Liver (tissue), 9 donors: ENCODE results near the gene ALDH7A1. TPM values are rescaled to one million over a fixed set of nuclear protein-coding genes. Genes with fewer than 3 reads are reported as not detected.

Experiments used
- DNase-seq: peaks from one replicate; pipeline ENCODE4 v3.0.0-alpha.2; 2017; ENCODE audit warnings: low spot score
- H3K27ac ChIP-seq, 2 donors: one replicate each; pipeline ENCODE4 v1.7.0; 2013; ENCODE audit warnings: inconsistent platforms in 2 of 2, low read length in 2 of 2, control low read depth in 1 of 2, low read depth in 1 of 2, mild to moderate bottlenecking in 1 of 2
- H3K27me3 ChIP-seq, 4 donors: one replicate each; pipeline versions ENCODE4 v1.6.1 to v1.7.0; 2013; ENCODE audit warnings: low read length in 3 of 4, inconsistent platforms in 1 of 4, mild to moderate bottlenecking in 1 of 4, moderate library complexity in 1 of 4; ENCODE audit not compliant: control insufficient read depth in 4 of 4, insufficient read depth in 4 of 4
- H3K36me3 ChIP-seq, 4 donors: one replicate each; pipeline versions ENCODE4 v1.6.1 to v1.7.0; 2013; ENCODE audit warnings: low read length in 3 of 4, mild to moderate bottlenecking in 3 of 4, low read depth in 1 of 4, moderate library complexity in 1 of 4; ENCODE audit not compliant: control insufficient read depth in 4 of 4, insufficient read depth in 3 of 4
- H3K4me1 ChIP-seq, 4 donors: one replicate each; pipeline versions ENCODE4 v1.6.1 to v1.7.0; 2013; ENCODE audit warnings: low read length in 3 of 4, mild to moderate bottlenecking in 3 of 4, moderate library complexity in 1 of 4; ENCODE audit not compliant: control insufficient read depth in 4 of 4, insufficient read depth in 4 of 4
- H3K4me3 ChIP-seq, 3 donors: one replicate each; pipeline versions ENCODE4 v1.6.1 to v1.7.0; 2013; ENCODE audit warnings: low read length in 3 of 3, control low read depth in 1 of 3, low read depth in 1 of 3, mild to moderate bottlenecking in 1 of 3
- H3K9ac ChIP-seq, 2 donors: one replicate each; pipeline ENCODE4 v1.7.0; 2013; ENCODE audit warnings: low read length in 2 of 2, mild to moderate bottlenecking in 2 of 2, moderate library complexity in 2 of 2, control low read depth in 1 of 2, low read depth in 1 of 2
- H3K9me3 ChIP-seq, 4 donors: one replicate each; pipeline versions ENCODE4 v1.6.1 to v1.7.0; 2013; ENCODE audit warnings: low read length in 3 of 4; ENCODE audit not compliant: control insufficient read depth in 4 of 4
- ATF3 ChIP-seq: IDR thresholded peaks from 2 replicates; pipeline ENCODE4 v1.6.1; 2016; ENCODE audit warnings: antibody characterized with exemption
- CTCF ChIP-seq: fragments of 150-350 bp; IDR thresholded peaks from 2 replicates; pipeline ENCODE4 v1.5.1; 2017; ENCODE audit warnings: improper control_type of control experiment, low read depth, low read length; ENCODE audit not compliant: missing input control
- EGR1 ChIP-seq, 2 donors: IDR thresholded peaks; 2 replicates each; pipeline ENCODE4 v1.6.1; 2016 to 2018; ENCODE audit warnings: antibody characterized with exemption in 2 of 2, low read depth in 2 of 2
- FOXA1 ChIP-seq: IDR thresholded peaks from 2 replicates; pipeline ENCODE4 v1.6.1; 2016; ENCODE audit warnings: antibody characterized with exemption
- GABPA ChIP-seq, 2 donors: IDR thresholded peaks in 1 of 2; conservative IDR thresholded peaks in 1 of 2; 2 replicates each; pipeline ENCODE4 v1.6.1; 2016; ENCODE audit warnings: antibody characterized with exemption in 2 of 2, mild to moderate bottlenecking in 1 of 2, moderate library complexity in 1 of 2
- HNF4A ChIP-seq, 2 donors: conservative IDR thresholded peaks; 2 replicates each; pipeline ENCODE4 v1.6.1; 2016; ENCODE audit warnings: antibody characterized with exemption in 2 of 2, mild to moderate bottlenecking in 2 of 2
- HNF4G ChIP-seq: IDR thresholded peaks from 2 replicates; pipeline ENCODE4 v1.6.1; 2016; ENCODE audit warnings: antibody characterized with exemption
- JUND ChIP-seq, 2 donors: IDR thresholded peaks; 2 replicates each; pipeline ENCODE4 v1.6.1; 2016; ENCODE audit warnings: antibody characterized with exemption in 2 of 2
- NR2F2 ChIP-seq: IDR thresholded peaks from 2 replicates; pipeline ENCODE4 v1.6.1; 2016; ENCODE audit warnings: antibody characterized with exemption
- RAD21 ChIP-seq, 2 donors: IDR thresholded peaks; 2 replicates each; pipeline ENCODE4 v1.6.1; 2016; ENCODE audit warnings: antibody characterized with exemption in 2 of 2, mild to moderate bottlenecking in 2 of 2
- REST ChIP-seq: IDR thresholded peaks from 2 replicates; pipeline ENCODE4 v1.6.1; 2016; ENCODE audit warnings: antibody characterized with exemption, mild to moderate bottlenecking
- RXRA ChIP-seq, 2 donors: IDR thresholded peaks; 2 replicates each; pipeline ENCODE4 v1.6.1; 2017 to 2018; ENCODE audit warnings: antibody characterized with exemption in 2 of 2, mild to moderate bottlenecking in 1 of 2
- SP1 ChIP-seq: IDR thresholded peaks from 2 replicates; pipeline ENCODE4 v1.6.1; 2018; ENCODE audit warnings: antibody characterized with exemption, mild to moderate bottlenecking
- TAF1 ChIP-seq: conservative IDR thresholded peaks from 2 replicates; pipeline ENCODE4 v1.6.1; 2016; ENCODE audit warnings: antibody characterized with exemption, mild to moderate bottlenecking
- YY1 ChIP-seq: IDR thresholded peaks from 2 replicates; pipeline ENCODE4 v1.6.1; 2016; ENCODE audit warnings: antibody characterized with exemption, mild to moderate bottlenecking
- ZBTB33 ChIP-seq: IDR thresholded peaks from 2 replicates; pipeline ENCODE4 v1.6.1; 2016; ENCODE audit warnings: antibody characterized with exemption
- WGBS: extraction: QIAGEN DNeasy Blood & Tissue Kit; methylation state at CpG from one replicate; pipeline ENCODE4 v1.1.7; 2013; 5-methylcytosine and 5-hydroxymethylcytosine counted together
- polyA plus RNA-seq, 2 donors: library from polyadenylated mRNA; stranded (reverse) in 1 of 2; unstranded in 1 of 2; fragments of 200-250 nt in 1 of 2; fragments of >200 nt in 1 of 2; fragmentation: Nextera tagmentation in 1 of 2; extraction: Ambion mirVana in 1 of 2; gene quantifications; one replicate each; pipeline versions ENCODE4 v1.2.1 to v1.2.3, GENCODE V29; 2013 to 2015
- total RNA-seq, 2 donors: library from RNA; depleted of rRNA; stranded (reverse); fragments of >200 nt; gene quantifications; one replicate each; pipeline ENCODE4 v1.2.3, GENCODE V29; 2014
- donor health status: healthy.
- donor health status: healthy.
- donor health status: healthy.
- donor health status: healthy.
- donor health status: healthy.

Gene ALDH7A1
- total and polyA plus RNA-seq, 4 donors: 47.7 to 86.9 (median 58.4) TPM

GRCh38 chr5:126527158-126527557 is 67.9 kb downstream of the ALDH7A1 start:
- H3K36me3 ChIP-seq: no peaks in the 10 kb centered on the region
- H3K27me3 ChIP-seq: no peaks in the 10 kb centered on the region
- DNase-seq: no peak
- no peak overlapping the region for H3K9ac ChIP-seq
- no peak overlapping the region for H3K27ac ChIP-seq
- no peak for TF ChIP-seq TAF1
- no peak for TF ChIP-seq ATF3
- no peak for TF ChIP-seq NR2F2
- TF ChIP-seq YY1: no peak
- TF ChIP-seq HNF4A (conservative IDR thresholded peaks at IDR 0.05): no peak
- TF ChIP-seq RAD21 (IDR thresholded peaks at IDR 0.05): no peak
- no peak for TF ChIP-seq SP1
- no peak for TF ChIP-seq GABPA (IDR thresholded peaks at IDR 0.05 in 1 of 2, conservative IDR thresholded peaks at IDR 0.05 in 1 of 2)
- no peak for TF ChIP-seq RXRA (IDR thresholded peaks at IDR 0.05)
- no peak for TF ChIP-seq REST
- TF ChIP-seq FOXA1: no peak
- no peak for TF ChIP-seq JUND (IDR thresholded peaks at IDR 0.05)
- no peak for TF ChIP-seq ZBTB33
- no peak for TF ChIP-seq CTCF
- TF ChIP-seq EGR1 (IDR thresholded peaks at IDR 0.05; ENCODE audit: low read depth in 2 of 2): no peak
- no peak for TF ChIP-seq HNF4G
- H3K4me3 ChIP-seq: no peak overlapping the region
- no peaks in the 10 kb centered on the region for H3K9me3 ChIP-seq
- 95% methylated on average over 1 of the region's 1 CpG for WGBS
- no peaks in the 10 kb centered on the region for H3K4me1 ChIP-seq

- DNase-seq: no peak
- Histone ChIP-seq H3K36me3 (no peaks in the 10 kb centered on the region), H3K4me3 (no peak overlapping the region), H3K9ac (no peak overlapping the region), H3K27me3 (no peaks in the 10 kb centered on the region), H3K27ac (no peak overlapping the region), H3K9me3 (no peaks in the 10 kb centered on the region), H3K4me1 (no peaks in the 10 kb centered on the region)
- TF ChIP-seq HNF4A (conservative IDR thresholded peaks at IDR 0.05) (no peak), ZBTB33 (no peak), CTCF (no peak), RXRA (IDR thresholded peaks at IDR 0.05) (no peak), GABPA (IDR thresholded peaks at IDR 0.05 in 1 of 2, conservative IDR thresholded peaks at IDR 0.05 in 1 of 2) (no peak), REST (no peak), YY1 (no peak), RAD21 (IDR thresholded peaks at IDR 0.05) (no peak), JUND (IDR thresholded peaks at IDR 0.05) (no peak)
Observed at GRCh38 chr5:126526493-126526892, 68.5 kb downstream of the ALDH7A1 start.
